SU-DHL-6 (cell line): ENCODE measurements around the gene C12orf76.
A peak's percentile ranks its signal among the peaks of the same experiment; 100 is the strongest.

Experiments
- H2AFZ ChIP-seq: fragments of 200-600 bp; sonication (generic); 2 replicates; pipeline ENCODE4 v1.6.1; 2014; ENCODE audit warnings: low read depth, mild to moderate bottlenecking, moderate library complexity, mixed read lengths, antibody characterized with exemption, low read length; ENCODE audit not compliant: severe bottlenecking
- H3F3A ChIP-seq: fragments of 200-600 bp; shearing (Covaris generic); 2 replicates; pipeline ENCODE4 v1.6.0; 2016; ENCODE audit warnings: antibody characterized with exemption, mild to moderate bottlenecking; ENCODE audit not compliant: insufficient read depth
- H3K27ac ChIP-seq: fragments of 200-600 bp; sonication (generic); 2 replicates; pipeline ENCODE4 v1.5.1; 2016; ENCODE audit warnings: low read depth, mild to moderate bottlenecking, low read length, moderate library complexity, mixed read lengths
- H3K27me3 ChIP-seq: fragments of 200-600 bp; sonication (generic), shearing (Covaris generic); 2 replicates; pipeline ENCODE4 v1.6.0; 2014; ENCODE audit warnings: mild to moderate bottlenecking, low read length
- H3K36me3 ChIP-seq: fragments of 200-600 bp; sonication (generic); 2 replicates; pipeline ENCODE4 v1.6.1; 2014; ENCODE audit warnings: mild to moderate bottlenecking, low read length, mixed read lengths
- H3K4me2 ChIP-seq: fragments of 300-600, 200-600 bp; shearing (Covaris generic), sonication (generic); 2 replicates; pipeline ENCODE4 v1.6.0; 2014; ENCODE audit warnings: low read length, low read depth, mild to moderate bottlenecking; ENCODE audit not compliant: poor library complexity, severe bottlenecking
- H3K4me3 ChIP-seq: fragments of 200-600 bp; sonication (generic); 2 replicates; pipeline ENCODE4 v1.5.1; 2014; ENCODE audit warnings: antibody characterized with exemption, low read length, mild to moderate bottlenecking, mixed read lengths; ENCODE audit not compliant: insufficient read depth, poor library complexity, severe bottlenecking
- H3K79me2 ChIP-seq: fragments of 200-600 bp; sonication (generic); 2 replicates; pipeline ENCODE4 v1.6.1; 2014; ENCODE audit warnings: mild to moderate bottlenecking, low read length, moderate library complexity; ENCODE audit not compliant: insufficient read depth
- H3K9ac ChIP-seq: fragments of 200-600 bp; sonication (generic); 2 replicates; pipeline ENCODE4 v1.7.0; 2014; ENCODE audit warnings: mild to moderate bottlenecking, low read length
- H3K9me2 ChIP-seq: fragments of 200-600 bp; sonication (generic); replicated peaks from 2 replicates; pipeline ENCODE4 v1.6.1; 2014; ENCODE audit warnings: low read length; ENCODE audit not compliant: insufficient read depth
- H3K9me3 ChIP-seq: fragments of 200-600 bp; sonication (generic); 2 replicates; pipeline ENCODE4 v1.6.1; 2014; ENCODE audit warnings: low read length, mixed read lengths; ENCODE audit not compliant: insufficient read depth
- H4K20me1 ChIP-seq: fragments of 200-600 bp; sonication (generic); 2 replicates; pipeline ENCODE4 v1.6.1; 2014; ENCODE audit warnings: low read depth, mild to moderate bottlenecking, antibody characterized with exemption, low read length, moderate library complexity, mixed read lengths
- EZH2phosphoT487 ChIP-seq: fragments of 200-600 bp; sonication (generic), shearing (Covaris generic); conservative IDR thresholded peaks from 2 replicates; pipeline ENCODE4 v1.6.1; 2018; ENCODE audit warnings: mild to moderate bottlenecking, antibody characterized with exemption, low read length, moderate library complexity, mixed read lengths
- TF ChIP-seq, protein P1 (sequence below): fragments of 200-600 bp; sonication (generic); IDR thresholded peaks from one replicate; pipeline ENCODE4 v1.5.1; 2017; ENCODE audit warnings: antibody characterized with exemption, mild to moderate bottlenecking, low read length, moderate library complexity; ENCODE audit not compliant: insufficient read depth, poor library complexity, severe bottlenecking

Gene C12orf76

DNA sequence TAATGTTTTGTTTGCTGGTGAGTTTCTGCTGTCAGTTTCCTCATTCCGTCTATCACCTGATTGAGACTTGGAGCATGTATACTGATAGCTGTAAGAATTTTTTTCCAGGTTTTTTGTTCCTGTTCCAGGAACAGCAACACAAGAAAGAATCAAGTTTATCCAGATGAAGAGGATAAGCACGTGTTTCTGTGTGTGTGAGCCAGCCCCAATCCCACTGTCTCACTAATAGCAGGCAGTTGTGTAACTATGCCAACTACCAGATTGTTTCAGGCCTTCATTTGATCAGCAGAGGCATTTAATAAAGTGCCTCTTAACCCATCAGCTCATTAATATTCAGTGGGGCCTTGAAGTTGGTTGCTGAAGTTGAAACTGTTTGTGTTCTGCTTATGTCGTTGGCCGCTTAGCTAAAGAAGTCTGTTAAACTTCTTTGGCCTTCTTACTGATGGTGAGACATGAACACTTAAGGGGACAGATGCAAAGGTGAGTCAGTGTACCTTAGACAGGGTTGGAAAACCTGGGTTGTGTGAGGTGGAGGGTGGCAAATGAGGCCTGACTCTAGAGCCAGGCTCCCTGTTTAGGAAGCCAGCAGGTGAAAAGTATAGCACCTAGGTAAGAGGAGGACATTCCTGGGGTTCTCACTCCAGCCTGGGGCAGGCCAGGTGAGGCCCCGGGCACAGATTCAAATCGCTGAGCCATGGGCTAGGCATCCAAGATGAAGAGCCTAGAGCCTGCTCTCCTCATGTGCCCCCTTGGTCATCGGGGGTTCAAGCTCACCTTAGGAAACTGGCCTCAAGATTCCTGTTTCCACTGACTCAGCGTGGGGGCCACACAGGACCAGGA lies 45.4 kb downstream of the C12orf76 start:
- Histone ChIP-seq H3K4me3 (peak overlapping the region; percentile 88), H3K27me3 (no peaks in the 10 kb centered on the region), H3K9ac (peak overlapping the region; percentile 88), H4K20me1 (no peaks in the 10 kb centered on the region), H3K4me2 (peak overlapping the region; percentile 92), H3K27ac (peak overlapping the region; percentile 97), H3K9me2 (no peaks in the 10 kb centered on the region), H3K36me3 (peaks cover 17% of the 10 kb centered on the region), H3K79me2 (peaks cover 72% of the 10 kb centered on the region), H3F3A (peaks cover 70% of the 10 kb centered on the region), H3K9me3 (no peaks in the 10 kb centered on the region), H2AFZ (no peak overlapping the region)
- TF ChIP-seq, protein P1, sequence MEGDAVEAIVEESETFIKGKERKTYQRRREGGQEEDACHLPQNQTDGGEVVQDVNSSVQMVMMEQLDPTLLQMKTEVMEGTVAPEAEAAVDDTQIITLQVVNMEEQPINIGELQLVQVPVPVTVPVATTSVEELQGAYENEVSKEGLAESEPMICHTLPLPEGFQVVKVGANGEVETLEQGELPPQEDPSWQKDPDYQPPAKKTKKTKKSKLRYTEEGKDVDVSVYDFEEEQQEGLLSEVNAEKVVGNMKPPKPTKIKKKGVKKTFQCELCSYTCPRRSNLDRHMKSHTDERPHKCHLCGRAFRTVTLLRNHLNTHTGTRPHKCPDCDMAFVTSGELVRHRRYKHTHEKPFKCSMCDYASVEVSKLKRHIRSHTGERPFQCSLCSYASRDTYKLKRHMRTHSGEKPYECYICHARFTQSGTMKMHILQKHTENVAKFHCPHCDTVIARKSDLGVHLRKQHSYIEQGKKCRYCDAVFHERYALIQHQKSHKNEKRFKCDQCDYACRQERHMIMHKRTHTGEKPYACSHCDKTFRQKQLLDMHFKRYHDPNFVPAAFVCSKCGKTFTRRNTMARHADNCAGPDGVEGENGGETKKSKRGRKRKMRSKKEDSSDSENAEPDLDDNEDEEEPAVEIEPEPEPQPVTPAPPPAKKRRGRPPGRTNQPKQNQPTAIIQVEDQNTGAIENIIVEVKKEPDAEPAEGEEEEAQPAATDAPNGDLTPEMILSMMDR = no peak
- no peak for TF ChIP-seq EZH2phosphoT487

DNA sequence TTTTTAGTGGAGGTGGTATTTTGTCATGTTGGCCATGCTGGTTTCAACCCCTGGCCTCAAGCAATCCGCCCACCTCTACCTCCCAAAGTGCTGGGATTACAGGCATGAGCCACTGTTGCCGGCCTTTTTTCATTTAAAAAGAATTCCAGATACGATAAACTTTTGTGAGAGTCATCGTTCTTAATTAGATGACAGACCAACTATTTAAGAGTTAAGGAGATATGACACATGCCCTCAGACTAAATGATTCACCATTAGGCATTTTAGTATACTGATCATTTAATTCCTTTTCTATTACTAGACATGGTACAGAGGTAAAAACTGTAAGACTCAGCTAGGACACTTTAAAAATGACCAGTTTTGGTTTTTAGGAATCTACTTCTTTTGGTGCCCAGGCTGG lies 46.7 kb downstream of the C12orf76 start:
- Histone ChIP-seq H3K27me3 (no peaks in the 10 kb centered on the region), H3K9me2 (no peaks in the 10 kb centered on the region), H3K79me2 (peaks cover 59% of the 10 kb centered on the region), H3F3A (peaks cover 72% of the 10 kb centered on the region), H3K9ac (peak overlapping the region; percentile 88), H4K20me1 (no peaks in the 10 kb centered on the region), H3K36me3 (peaks cover 15% of the 10 kb centered on the region), H3K9me3 (no peaks in the 10 kb centered on the region), H3K4me2 (peak overlapping the region; percentile 92), H2AFZ (no peak overlapping the region), H3K4me3 (peak overlapping the region; percentile 88), H3K27ac (peak overlapping the region; percentile 97)
- no peak for TF ChIP-seq EZH2phosphoT487
- TF ChIP-seq, protein P1 = no peak

DNA sequence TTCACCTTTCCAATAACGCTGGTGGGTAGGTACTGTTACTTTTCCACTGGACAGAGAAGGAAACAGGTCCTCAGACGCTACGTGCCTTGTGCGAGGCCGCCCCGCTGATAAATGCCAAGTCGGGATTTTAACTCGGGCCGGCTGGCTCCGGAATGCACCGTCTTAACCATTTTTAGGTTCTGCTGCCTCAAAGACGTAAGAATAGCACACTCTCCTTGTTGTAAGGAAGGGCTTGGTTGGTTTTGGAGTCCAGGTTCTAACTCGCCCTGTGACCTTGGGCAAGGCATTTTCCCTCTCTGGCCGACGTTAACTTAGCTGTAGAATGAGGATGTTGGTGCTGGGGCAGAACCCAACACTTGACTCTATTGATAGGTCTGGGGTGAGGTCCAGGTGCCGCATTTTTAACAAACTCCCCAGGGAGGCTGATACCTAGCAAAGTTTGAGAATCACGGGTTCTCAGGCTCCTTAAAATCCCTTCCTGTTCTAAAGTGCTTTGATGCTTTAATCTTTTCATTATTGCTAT lies 48.3 kb downstream of the C12orf76 start:
- H2AFZ ChIP-seq = no peak overlapping the region
- peaks cover 69% of the 10 kb centered on the region for H3F3A ChIP-seq
- H3K79me2 ChIP-seq = peaks cover 61% of the 10 kb centered on the region

More for the DNA sequence above, 48.3 kb downstream of the C12orf76 start:
- TF ChIP-seq, protein P1 = no peak
- Histone ChIP-seq H3K9me2 (no peaks in the 10 kb centered on the region), H3K9ac (peak overlapping the region; percentile 88), H4K20me1 (no peaks in the 10 kb centered on the region), H3K27me3 (no peaks in the 10 kb centered on the region), H3K9me3 (no peaks in the 10 kb centered on the region), H3K4me2 (peak overlapping the region; percentile 92), H3K27ac (peak overlapping the region; percentile 97), H3K36me3 (0 out of 2 replicates have a peak, but pooled peaks cover 10% of the 10 kb centered on the region), H3K4me3 (peak overlapping the region; percentile 88)
